PC-3 (cell line): Measurements from ENCODE around the gene QPCT. TPM values are rescaled to one million over a fixed set of nuclear protein-coding genes. Genes with fewer than 3 reads are reported as not detected.

Source experiments
- ATAC-seq: fragments of 200-7000 bp; cut with Tn5 transposase; 2 replicates; pipeline ENCODE4 v1.9.1; 2020; ENCODE audit warnings: mild to moderate bottlenecking, moderate library complexity
- BruUV-seq: library from RNA; stranded (reverse); fragments of 400-500 nt; replicated peaks from 2 replicates; lab custom pipeline; 2021; lab: Mats Ljungman, UMichigan
- CTCF ChIA-PET: fragments of 300-600 bp; sonication (Branson Sonifier 250); formaldehyde crosslinking; loops from one replicate; lab custom pipeline; 2022; ENCODE audit warnings: antibody characterized with exemption; lab: Charles Lee
- POLR2A ChIA-PET: fragments of 300-600 bp; sonication (Branson Sonifier 250); formaldehyde crosslinking; loops from one replicate; lab custom pipeline; 2022; ENCODE audit warnings: antibody characterized with exemption; ENCODE audit not compliant: unreplicated experiment; lab: Charles Lee
- DNase-seq: peaks from one replicate; pipeline ENCODE4 v3.0.0-alpha.2; 2015
- H2AFZ ChIP-seq: fragments of 300-600 bp; sonication (generic); 2 replicates; pipeline ENCODE4 v1.6.0; 2016; ENCODE audit warnings: antibody characterized with exemption, low read length
- H3F3A ChIP-seq: fragments of 300-600 bp; sonication (generic); one replicate; pipeline ENCODE4 v1.6.0; 2017; ENCODE audit warnings: antibody characterized with exemption, low read length, control low read depth, mild to moderate bottlenecking; ENCODE audit not compliant: unreplicated experiment
- H3K27ac ChIP-seq: fragments of 300-600 bp; sonication (generic); 2 replicates; pipeline ENCODE4 v1.5.1; 2016; ENCODE audit warnings: mild to moderate bottlenecking, low read length
- H3K27me3 ChIP-seq: fragments of 300-600 bp; sonication (generic); 2 replicates; pipeline ENCODE4 v1.6.1; 2016; ENCODE audit warnings: low read length, mixed read lengths
- H3K36me3 ChIP-seq: fragments of 300-600 bp; sonication (generic); 2 replicates; pipeline ENCODE4 v1.6.1; 2016; ENCODE audit warnings: low read depth, mixed run types, low read length, mixed read lengths
- H3K4me1 ChIP-seq: fragments of 300-600 bp; sonication (generic); 2 replicates; pipeline ENCODE4 v1.5.1; 2016; ENCODE audit warnings: low read length; ENCODE audit not compliant: insufficient read depth
- H3K4me2 ChIP-seq: fragments of 300-600 bp; sonication (generic); 2 replicates; pipeline ENCODE4 v1.6.0; 2016; ENCODE audit warnings: low read length
- H3K4me3 ChIP-seq: fragments of 300-600 bp; sonication (generic); 2 replicates; pipeline ENCODE4 v1.5.1; 2016; ENCODE audit warnings: mild to moderate bottlenecking, low read length, mixed read lengths
- H3K79me2 ChIP-seq: fragments of 300-600 bp; sonication (generic); 2 replicates; pipeline ENCODE4 v1.6.1; 2017; ENCODE audit warnings: low read length, mixed read lengths
- H3K9ac ChIP-seq: fragments of 300-600 bp; sonication (generic); 2 replicates; pipeline ENCODE4 v1.6.0; 2016; ENCODE audit warnings: mild to moderate bottlenecking, low read length
- H3K9me2 ChIP-seq: fragments of 300-600 bp; sonication (generic); replicated peaks from 2 replicates; pipeline ENCODE4 v1.6.1; 2016; ENCODE audit warnings: mixed run types, low read length, mixed read lengths
- H3K9me3 ChIP-seq: fragments of 300-600 bp; sonication (generic); 2 replicates; pipeline ENCODE4 v1.6.1; 2016; ENCODE audit warnings: low read length, mixed read lengths
- H4K20me1 ChIP-seq: fragments of 300-600 bp; sonication (generic); 2 replicates; pipeline ENCODE4 v1.6.1; 2016; ENCODE audit warnings: low read length, mixed read lengths
- CTCF ChIP-seq: fragments of 300-600 bp; sonication (generic); conservative IDR thresholded peaks from 2 replicates; pipeline ENCODE4 v1.5.1; 2017; ENCODE audit warnings: antibody characterized with exemption, low read depth, mild to moderate bottlenecking, low read length
- EZH2 ChIP-seq: fragments of 300-600 bp; sonication (generic); IDR thresholded peaks from one replicate; pipeline ENCODE4 v1.6.1; 2017; ENCODE audit warnings: antibody characterized with exemption, mild to moderate bottlenecking, low read length; ENCODE audit not compliant: unreplicated experiment
- EZH2phosphoT487 ChIP-seq: fragments of 300-600 bp; sonication (generic); IDR thresholded peaks from 2 replicates; pipeline ENCODE4 v1.6.1; 2018; ENCODE audit warnings: mild to moderate bottlenecking, antibody characterized with exemption, low read length, borderline replicate concordance
- intact Hi-C: fragments of 100-400 bp; cut with micrococcal nuclease; formaldehyde crosslinking; loops from 2 replicates; pipeline ENCODE4 v1.9.0; 2023
- total RNA-seq: library from RNA; depleted of rRNA; stranded (reverse); fragments of >200 nt; gene quantifications from 2 replicates; pipeline ENCODE4 v1.2.3, GENCODE V29; 2014

The QPCT gene
- total RNA-seq, 1 experiment from 2014 or later, result not detected

DNA sequence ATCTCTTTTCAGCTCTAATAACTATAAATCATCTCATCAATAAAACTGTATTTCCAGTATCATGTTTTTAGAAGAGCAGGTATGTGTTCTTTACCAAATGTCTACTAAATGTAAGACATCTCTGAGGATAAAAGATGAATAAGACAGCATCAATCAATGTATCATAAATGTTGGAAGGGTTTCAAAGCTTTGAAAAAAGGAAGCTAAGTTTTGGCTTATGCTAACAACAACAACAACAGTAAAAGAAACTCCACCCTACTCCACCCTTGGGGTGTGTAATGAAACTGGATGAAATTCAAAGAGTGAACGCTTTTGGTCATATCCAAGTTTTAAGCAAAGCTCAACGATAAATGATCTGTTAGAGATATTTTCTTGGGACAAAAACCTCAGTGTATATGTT lies 36.9 kb upstream of the QPCT start:
- H3K27ac ChIP-seq, result no peak overlapping the region
- intact Hi-C loops, result no loop called here
- ChIA-PET POLR2A (no interaction called here), CTCF (no interaction called here)
- H2AFZ ChIP-seq, result no peak overlapping the region
- no peak for TF ChIP-seq CTCF
- TF ChIP-seq EZH2phosphoT487, result no peak
- TF ChIP-seq EZH2, result no peak
- no peaks in the 10 kb centered on the region for H3K9me3 ChIP-seq
- no peak overlapping the region for H3K4me2 ChIP-seq
- peaks cover 90% of the 10 kb centered on the region for H3K79me2 ChIP-seq
- no peaks in the 10 kb centered on the region for H3K36me3 ChIP-seq
- H4K20me1 ChIP-seq, result no peaks in the 10 kb centered on the region
- no peak overlapping the region for H3K4me3 ChIP-seq
- ATAC-seq, result peak; percentile 22; the same call in 1 of the 2 replicates
- no peaks in the 10 kb centered on the region for H3F3A ChIP-seq
- peak; percentile 33 for DNase-seq
- BruUV-seq, result no TSS peak
- H3K4me1 ChIP-seq, result peaks cover 7% of the 10 kb centered on the region; the same call in 1 of the 2 replicates
- no peak overlapping the region for H3K9ac ChIP-seq
- no peaks in the 10 kb centered on the region for H3K27me3 ChIP-seq
- H3K9me2 ChIP-seq, result no peaks in the 10 kb centered on the region

DNA sequence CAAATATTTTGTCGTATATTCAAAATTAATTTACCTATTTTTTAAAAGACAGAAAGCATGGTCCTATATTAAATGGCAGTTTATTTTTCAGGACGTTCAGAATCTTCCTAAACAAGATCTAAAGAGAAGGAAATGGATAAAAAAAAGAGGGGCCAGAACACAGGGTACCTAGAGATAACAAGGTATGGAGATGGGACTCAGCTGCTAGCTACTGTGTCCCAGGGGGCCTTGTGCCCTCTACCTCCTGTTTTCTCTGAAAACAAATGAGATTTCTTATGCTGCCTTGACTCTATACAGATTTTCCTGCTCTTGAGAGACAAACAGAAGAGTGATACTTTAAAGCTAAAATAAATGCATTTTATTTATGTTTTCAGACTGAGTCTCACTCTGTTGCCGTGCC lies 29.1 kb upstream of the QPCT start:
- POLR2A ChIA-PET, result no interaction called here
- no TSS peak for BruUV-seq
- CTCF ChIA-PET, result no interaction called here
- Histone ChIP-seq H3F3A (no peaks in the 10 kb centered on the region), H3K9me3 (no peaks in the 10 kb centered on the region), H3K9me2 (no peaks in the 10 kb centered on the region), H3K4me3 (no peak overlapping the region), H3K9ac (no peak overlapping the region), H2AFZ (no peak overlapping the region), H3K27ac (no peak overlapping the region), H3K27me3 (no peaks in the 10 kb centered on the region), H3K4me2 (no peak overlapping the region), H3K36me3 (0 out of 2 replicates have a peak, but pooled peaks cover 7% of the 10 kb centered on the region), H3K79me2 (peaks cover 92% of the 10 kb centered on the region), H4K20me1 (no peaks in the 10 kb centered on the region), H3K4me1 (no peaks in the 10 kb centered on the region)
- DNase-seq (no peak), ATAC-seq (no peak)
- TF ChIP-seq EZH2phosphoT487, result no peak
- TF ChIP-seq EZH2, result no peak
- no peak for TF ChIP-seq CTCF
- intact Hi-C loops, result no loop called here

DNA sequence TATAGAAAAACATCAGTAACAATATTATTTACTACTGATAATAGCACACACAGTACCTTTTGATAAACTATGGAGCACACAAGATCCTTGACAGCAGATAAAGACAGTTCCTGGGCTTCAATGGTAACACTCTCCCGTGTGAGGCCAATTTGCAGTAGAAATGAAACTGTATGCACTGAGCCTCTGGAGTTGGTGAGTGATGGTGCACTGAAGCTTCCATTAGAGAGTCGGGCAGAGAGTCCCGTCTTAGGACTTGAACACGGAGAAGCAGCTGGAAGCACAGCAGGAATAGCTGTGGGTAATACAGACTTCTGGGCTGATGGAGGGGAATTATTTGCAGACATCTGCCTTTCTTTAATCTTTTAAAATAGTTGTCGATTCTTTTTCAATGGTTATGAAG lies 28.2 kb upstream of the QPCT start:
- Histone ChIP-seq H3K79me2 (peaks cover 92% of the 10 kb centered on the region), H4K20me1 (no peaks in the 10 kb centered on the region; the same call in 1 of the 2 replicates), H3K9me2 (no peaks in the 10 kb centered on the region), H3F3A (no peaks in the 10 kb centered on the region), H3K4me1 (no peaks in the 10 kb centered on the region), H2AFZ (no peak overlapping the region), H3K4me3 (no peak overlapping the region), H3K36me3 (peaks cover 7% of the 10 kb centered on the region; the same call in 1 of the 2 replicates), H3K9me3 (no peaks in the 10 kb centered on the region), H3K4me2 (no peak overlapping the region), H3K27me3 (no peaks in the 10 kb centered on the region), H3K9ac (no peak overlapping the region), H3K27ac (no peak overlapping the region)
- ChIA-PET CTCF (no interaction called here), POLR2A (no interaction called here)
- no peak for TF ChIP-seq CTCF
- no peak for TF ChIP-seq EZH2phosphoT487
- TF ChIP-seq EZH2, result no peak
- ATAC-seq (no peak), DNase-seq (no peak)
- no TSS peak for BruUV-seq
- intact Hi-C loops, result no loop called here
